ENCODE measurements around the gene PLS3. TPM values are rescaled to one million over a fixed set of nuclear protein-coding genes. Genes with fewer than 3 reads are reported as not detected.

PLS3 gene
- total and polyA plus RNA-seq, 2 of the 13 experiments (the other 11 are each of a cell fraction or from before 2014, with no cell fraction given), result 55.7 to 99.9 TPM

DNA sequence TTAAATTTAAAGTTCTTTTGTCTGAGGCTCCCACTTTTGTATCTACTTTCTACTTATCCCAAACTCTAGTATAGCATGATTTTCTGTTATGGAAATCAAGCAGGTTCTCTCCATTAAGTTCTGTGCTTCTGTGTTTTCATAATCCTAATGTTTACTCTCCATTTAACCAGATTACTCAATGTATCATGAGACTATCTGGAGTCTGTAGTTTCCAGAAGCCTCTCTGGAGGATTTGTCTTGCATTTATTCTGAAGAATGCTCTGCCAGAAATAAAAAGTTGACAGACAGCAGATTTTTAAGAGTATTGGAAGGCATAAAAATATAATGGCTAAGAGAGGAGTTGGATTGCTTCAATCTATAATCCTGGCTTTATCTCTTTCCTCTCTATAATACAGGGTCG is 39.2 kb upstream of the PLS3 start:
- Histone ChIP-seq H3K4me2 (ENCODE audit: low read depth, low read length) (no peak overlapping the region), H3K27me3 (ENCODE audit: control insufficient read depth in 1 of 2, insufficient read depth in 2 of 2, low read length in 2 of 2) (no peaks in the 10 kb centered on the region), H3K9me3 (ENCODE audit: low read length) (no peaks in the 10 kb centered on the region), H3K79me2 (ENCODE audit: insufficient read depth, low read length) (no peaks in the 10 kb centered on the region), H3K4me3 (replicated peaks in 1 of 3; ENCODE audit: insufficient read depth in 1 of 3, low read depth in 2 of 3, low read length in 3 of 3) (no peak overlapping the region), H3K4me1 (ENCODE audit: insufficient read depth, low read length) (no peaks in the 10 kb centered on the region), H3K9ac (ENCODE audit: insufficient read depth, low read depth, low read length) (no peak overlapping the region), H3K27ac (ENCODE audit: extremely low read length, insufficient read depth, low read length) (no peak overlapping the region), H4K20me1 (ENCODE audit: insufficient read depth, low read length) (no peaks in the 10 kb centered on the region), H3K36me3 (replicated peaks in 1 of 2; ENCODE audit: control insufficient read depth in 1 of 2, insufficient read depth in 2 of 2, low read length in 2 of 2) (no peaks in the 10 kb centered on the region), H2AFZ (ENCODE audit: low read length) (no peak overlapping the region)
- CTCF ChIA-PET (ENCODE audit: low intra/inter-chr PET ratio, low total read pairs), result no interaction called here
- POLR2A ChIA-PET, result no interaction called here
- intact Hi-C loops (cut with micrococcal nuclease; ENCODE audit: unreplicated experiment), result no loop called here
- DNase-seq (ENCODE audit: low spot score) (no peak), ATAC-seq (no peak), FAIRE-seq (no peak)
- 0% methylated on average over 1 of the region's 1 CpG for WGBS (ENCODE audit: low lambda C conversion rate)
- no TSS peak for BruUV-seq (replicated peaks)
- in situ Hi-C loops (cut with HindIII; ENCODE audit: extremely low pct_ligation_motif_present, low pct_unique_long_range_greater_than_20kb), result no loop called here
- TF ChIP-seq NCOR1 (IDR thresholded peaks at IDR 0.05; ENCODE audit: borderline replicate concordance, low read length) (no peak), KDM1A (CRISPR knock-in tag; IDR thresholded peaks at IDR 0.05) (no peak), HMG20A (CRISPR knock-in tag; IDR thresholded peaks at IDR 0.05; ENCODE audit: borderline replicate concordance) (no peak), HIVEP1 (CRISPR knock-in tag; IDR thresholded peaks at IDR 0.05) (no peak)

DNA sequence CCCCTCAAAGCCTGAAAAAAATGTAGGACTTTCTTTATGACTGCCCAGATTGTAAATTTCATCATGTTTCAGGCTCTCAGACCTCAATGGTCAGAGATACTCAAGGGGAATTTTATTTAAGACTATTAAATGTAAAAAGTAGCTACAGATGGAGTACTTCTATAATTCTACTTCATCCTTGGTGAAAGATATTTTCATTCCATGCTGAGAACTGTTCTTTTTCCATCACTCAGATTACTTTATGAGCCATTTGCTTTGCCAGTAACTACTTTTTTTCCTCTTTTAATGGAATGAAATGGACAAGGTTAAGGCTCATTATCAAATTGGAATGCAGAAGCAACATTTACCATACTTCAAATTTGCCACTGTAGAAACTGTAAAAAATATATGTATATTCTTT is 38.0 kb upstream of the PLS3 start:
- Histone ChIP-seq H4K20me1 (ENCODE audit: insufficient read depth, low read length) (no peaks in the 10 kb centered on the region), H3K4me3 (replicated peaks in 1 of 3; ENCODE audit: insufficient read depth in 1 of 3, low read depth in 2 of 3, low read length in 3 of 3) (no peak overlapping the region), H3K27ac (ENCODE audit: extremely low read length, insufficient read depth, low read length) (no peak overlapping the region), H3K9ac (ENCODE audit: insufficient read depth, low read depth, low read length) (no peak overlapping the region), H3K27me3 (ENCODE audit: control insufficient read depth in 1 of 2, insufficient read depth in 2 of 2, low read length in 2 of 2) (no peaks in the 10 kb centered on the region), H2AFZ (ENCODE audit: low read length) (no peak overlapping the region), H3K4me2 (ENCODE audit: low read depth, low read length) (no peak overlapping the region), H3K36me3 (replicated peaks in 1 of 2; ENCODE audit: control insufficient read depth in 1 of 2, insufficient read depth in 2 of 2, low read length in 2 of 2) (no peaks in the 10 kb centered on the region), H3K4me1 (ENCODE audit: insufficient read depth, low read length) (no peaks in the 10 kb centered on the region), H3K9me3 (ENCODE audit: low read length) (no peaks in the 10 kb centered on the region), H3K79me2 (ENCODE audit: insufficient read depth, low read length) (no peaks in the 10 kb centered on the region)
- no TSS peak for BruUV-seq (replicated peaks)
- CTCF ChIA-PET (ENCODE audit: low intra/inter-chr PET ratio, low total read pairs), result no interaction called here
- no peak for ATAC-seq
- FAIRE-seq, result no peak
- POLR2A ChIA-PET, result no interaction called here
- intact Hi-C loops (cut with micrococcal nuclease; ENCODE audit: unreplicated experiment), result no loop called here
- in situ Hi-C loops (cut with HindIII; ENCODE audit: extremely low pct_ligation_motif_present, low pct_unique_long_range_greater_than_20kb), result no loop called here
- no peak for DNase-seq (ENCODE audit: low spot score)
- TF ChIP-seq POGZ (CRISPR knock-in tag; IDR thresholded peaks at IDR 0.05) (no peak), ZFP41 (CRISPR knock-in tag; IDR thresholded peaks at IDR 0.05; ENCODE audit: borderline replicate concordance) (no peak), SYNCRIP (IDR thresholded peaks at IDR 0.05; ENCODE audit: insufficient read depth, low read depth, low read length) (no peak), FOXM1 (CRISPR knock-in tag; IDR thresholded peaks at IDR 0.05) (no peak), TAF1 (CRISPR knock-in tag; IDR thresholded peaks at IDR 0.05) (no peak), RFX5 (IDR thresholded peaks at IDR 0.05; ENCODE audit: low read depth, low read length) (no peak), FOXA1 (IDR thresholded peaks at IDR 0.05) (no peak), FOXA1 (CRISPR knock-in tag; IDR thresholded peaks at IDR 0.05) (no peak), ZNF691 (CRISPR knock-in tag; IDR thresholded peaks at IDR 0.05; ENCODE audit: borderline replicate concordance, low read depth) (no peak), CHD2 (IDR thresholded peaks at IDR 0.05; ENCODE audit: low read depth, low read length) (no peak), ZMYM3 (CRISPR knock-in tag; IDR thresholded peaks at IDR 0.05) (no peak)
- TF ChIP-seq, protein P1, sequence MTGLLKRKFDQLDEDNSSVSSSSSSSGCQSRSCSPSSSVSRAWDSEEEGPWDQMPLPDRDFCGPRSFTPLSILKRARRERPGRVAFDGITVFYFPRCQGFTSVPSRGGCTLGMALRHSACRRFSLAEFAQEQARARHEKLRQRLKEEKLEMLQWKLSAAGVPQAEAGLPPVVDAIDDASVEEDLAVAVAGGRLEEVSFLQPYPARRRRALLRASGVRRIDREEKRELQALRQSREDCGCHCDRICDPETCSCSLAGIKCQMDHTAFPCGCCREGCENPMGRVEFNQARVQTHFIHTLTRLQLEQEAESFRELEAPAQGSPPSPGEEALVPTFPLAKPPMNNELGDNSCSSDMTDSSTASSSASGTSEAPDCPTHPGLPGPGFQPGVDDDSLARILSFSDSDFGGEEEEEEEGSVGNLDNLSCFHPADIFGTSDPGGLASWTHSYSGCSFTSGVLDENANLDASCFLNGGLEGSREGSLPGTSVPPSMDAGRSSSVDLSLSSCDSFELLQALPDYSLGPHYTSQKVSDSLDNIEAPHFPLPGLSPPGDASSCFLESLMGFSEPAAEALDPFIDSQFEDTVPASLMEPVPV (CRISPR knock-in tag; IDR thresholded peaks at IDR 0.05), result no peak
